Measurements from ENCODE around the gene SYNPO2. TPM values are rescaled to one million over a fixed set of nuclear protein-coding genes. Genes with fewer than 3 reads are reported as not detected.

The SYNPO2 gene
- total RNA-seq, 1 experiment from 2014 or later = 1.2 TPM

GRCh38 chr4:118881512-118882146 is 7.0 kb upstream of the SYNPO2 start:
- DNase-seq (ENCODE audit: extremely low read depth, low read depth) = no peak

GRCh38 chr4:118883861-118884260 is 4.8 kb upstream of the SYNPO2 start:
- no peak for DNase-seq (ENCODE audit: extremely low read depth, low read depth)

- no peak for DNase-seq (ENCODE audit: extremely low read depth, low read depth)
Measured at GRCh38 chr4:118884716-118885115, 3.9 kb upstream of the SYNPO2 start.

- no peak for DNase-seq (ENCODE audit: extremely low read depth, low read depth)
Measured at GRCh38 chr4:118889312-118889691, 648 bp downstream of the SYNPO2 start.

- DNase-seq (ENCODE audit: extremely low read depth, low read depth) = no peak
Measured at GRCh38 chr4:118894034-118894433, 5.4 kb downstream of the SYNPO2 start.

- DNase-seq (ENCODE audit: extremely low read depth, low read depth) = no peak
Measured at GRCh38 chr4:118898221-118898620, 9.6 kb downstream of the SYNPO2 start.

GRCh38 chr4:118898684-118899138 is 10.1 kb downstream of the SYNPO2 start:
- DNase-seq (ENCODE audit: extremely low read depth, low read depth) = no peak

GRCh38 chr4:118904418-118904817 is 15.8 kb downstream of the SYNPO2 start:
- DNase-seq (ENCODE audit: extremely low read depth, low read depth) = no peak

GRCh38 chr4:118904935-118905334 is 16.3 kb downstream of the SYNPO2 start:
- no peak for DNase-seq (ENCODE audit: extremely low read depth, low read depth)

- no peak for DNase-seq (ENCODE audit: extremely low read depth, low read depth)
Measured at GRCh38 chr4:118905566-118905965, 16.9 kb downstream of the SYNPO2 start.

- no peak for DNase-seq (ENCODE audit: extremely low read depth, low read depth)
Measured at GRCh38 chr4:118909173-118909956, 20.7 kb downstream of the SYNPO2 start.

- DNase-seq (ENCODE audit: extremely low read depth, low read depth) = no peak
Measured at GRCh38 chr4:118910221-118910620, 21.6 kb downstream of the SYNPO2 start.

GRCh38 chr4:118911238-118911703 is 22.6 kb downstream of the SYNPO2 start:
- no peak for DNase-seq (ENCODE audit: extremely low read depth, low read depth)

GRCh38 chr4:118915468-118915867 is 26.8 kb downstream of the SYNPO2 start:
- no peak for DNase-seq (ENCODE audit: extremely low read depth, low read depth)

GRCh38 chr4:118916691-118917289 is 28.1 kb downstream of the SYNPO2 start:
- DNase-seq (ENCODE audit: extremely low read depth, low read depth) = no peak

GRCh38 chr4:118917582-118917981 is 28.9 kb downstream of the SYNPO2 start:
- no peak for DNase-seq (ENCODE audit: extremely low read depth, low read depth)

GRCh38 chr4:118918388-118918787 is 29.7 kb downstream of the SYNPO2 start:
- no peak for DNase-seq (ENCODE audit: extremely low read depth, low read depth)

- no peak for DNase-seq (ENCODE audit: extremely low read depth, low read depth)
Measured at GRCh38 chr4:118920247-118920646, 31.6 kb downstream of the SYNPO2 start.

GRCh38 chr4:118921786-118922185 is 33.1 kb downstream of the SYNPO2 start:
- no peak for DNase-seq (ENCODE audit: extremely low read depth, low read depth)

- no peak for DNase-seq (ENCODE audit: extremely low read depth, low read depth)
Measured at GRCh38 chr4:118923891-118924290, 35.2 kb downstream of the SYNPO2 start.

- no peak for DNase-seq (ENCODE audit: extremely low read depth, low read depth)
Measured at GRCh38 chr4:118927974-118928373, 39.3 kb downstream of the SYNPO2 start.

- DNase-seq (ENCODE audit: extremely low read depth, low read depth) = no peak
Measured at GRCh38 chr4:118930255-118930654, 41.6 kb downstream of the SYNPO2 start.

Measured in NCI-H460 (cell line).